HG02870 (cell line): ENCODE data around the gene TRIM37.
"Not testable (repeated sequence)": the region's sequence is repeated elsewhere in the genome, so short reads cannot be mapped to it uniquely, and the experiment has no call there.

Experiments
- ATAC-seq: cut with Tn5 transposase; IDR thresholded peaks from one replicate; pipeline ENCODE4 v1.9.1; 2021; ENCODE audit warnings: mild to moderate bottlenecking, moderate library complexity; ENCODE audit not compliant: unreplicated experiment

TRIM37 gene, protein sequence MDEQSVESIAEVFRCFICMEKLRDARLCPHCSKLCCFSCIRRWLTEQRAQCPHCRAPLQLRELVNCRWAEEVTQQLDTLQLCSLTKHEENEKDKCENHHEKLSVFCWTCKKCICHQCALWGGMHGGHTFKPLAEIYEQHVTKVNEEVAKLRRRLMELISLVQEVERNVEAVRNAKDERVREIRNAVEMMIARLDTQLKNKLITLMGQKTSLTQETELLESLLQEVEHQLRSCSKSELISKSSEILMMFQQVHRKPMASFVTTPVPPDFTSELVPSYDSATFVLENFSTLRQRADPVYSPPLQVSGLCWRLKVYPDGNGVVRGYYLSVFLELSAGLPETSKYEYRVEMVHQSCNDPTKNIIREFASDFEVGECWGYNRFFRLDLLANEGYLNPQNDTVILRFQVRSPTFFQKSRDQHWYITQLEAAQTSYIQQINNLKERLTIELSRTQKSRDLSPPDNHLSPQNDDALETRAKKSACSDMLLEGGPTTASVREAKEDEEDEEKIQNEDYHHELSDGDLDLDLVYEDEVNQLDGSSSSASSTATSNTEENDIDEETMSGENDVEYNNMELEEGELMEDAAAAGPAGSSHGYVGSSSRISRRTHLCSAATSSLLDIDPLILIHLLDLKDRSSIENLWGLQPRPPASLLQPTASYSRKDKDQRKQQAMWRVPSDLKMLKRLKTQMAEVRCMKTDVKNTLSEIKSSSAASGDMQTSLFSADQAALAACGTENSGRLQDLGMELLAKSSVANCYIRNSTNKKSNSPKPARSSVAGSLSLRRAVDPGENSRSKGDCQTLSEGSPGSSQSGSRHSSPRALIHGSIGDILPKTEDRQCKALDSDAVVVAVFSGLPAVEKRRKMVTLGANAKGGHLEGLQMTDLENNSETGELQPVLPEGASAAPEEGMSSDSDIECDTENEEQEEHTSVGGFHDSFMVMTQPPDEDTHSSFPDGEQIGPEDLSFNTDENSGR

DNA sequence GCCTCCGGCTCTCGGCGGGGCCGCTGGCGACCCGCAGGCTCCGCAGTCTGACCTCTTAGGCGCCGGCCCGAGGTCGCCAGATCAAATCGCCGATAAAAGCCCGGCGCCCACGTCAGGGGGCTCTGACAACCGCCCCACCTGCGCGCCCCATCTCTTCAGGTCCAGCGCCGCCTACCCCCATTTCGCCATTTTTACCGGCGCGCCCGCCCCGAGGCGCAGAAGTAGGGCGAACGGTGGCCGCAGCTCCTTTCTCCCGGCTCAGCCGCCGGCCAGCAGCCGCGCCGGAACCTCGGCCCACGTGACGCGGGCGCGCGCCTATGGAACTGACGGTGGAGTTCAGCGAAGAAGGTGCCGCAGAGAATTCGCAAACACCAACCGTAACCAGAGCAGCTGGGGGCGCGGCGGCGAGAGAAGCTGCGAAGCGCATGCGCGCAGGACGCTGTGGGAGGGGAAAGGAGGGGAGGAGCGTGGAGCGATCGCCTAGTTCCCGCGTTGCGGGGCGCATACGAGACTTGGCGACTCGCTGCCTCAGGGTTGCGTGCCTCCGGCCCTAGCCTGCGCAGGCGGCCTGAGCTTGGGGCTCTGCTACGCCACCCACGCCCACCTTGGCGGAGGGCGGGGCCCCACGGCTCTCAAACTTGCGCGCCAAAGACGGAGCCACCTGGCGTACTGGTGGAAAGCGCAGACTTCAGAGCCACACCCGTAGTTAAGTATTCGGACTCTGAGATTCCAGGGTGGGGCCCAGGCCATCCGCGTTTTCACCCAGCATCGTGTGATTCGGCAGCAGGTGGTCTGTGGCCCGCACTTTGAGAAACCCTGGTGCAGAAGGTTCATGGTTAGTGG lies at the start of gene TRIM37:
TRIM37 (minus strand) TSS at position 418 of the 843 bp plus-strand sequence. CDS start 419 bp downstream, outside the sequence.
- ATAC-seq: peak; percentile 93

DNA sequence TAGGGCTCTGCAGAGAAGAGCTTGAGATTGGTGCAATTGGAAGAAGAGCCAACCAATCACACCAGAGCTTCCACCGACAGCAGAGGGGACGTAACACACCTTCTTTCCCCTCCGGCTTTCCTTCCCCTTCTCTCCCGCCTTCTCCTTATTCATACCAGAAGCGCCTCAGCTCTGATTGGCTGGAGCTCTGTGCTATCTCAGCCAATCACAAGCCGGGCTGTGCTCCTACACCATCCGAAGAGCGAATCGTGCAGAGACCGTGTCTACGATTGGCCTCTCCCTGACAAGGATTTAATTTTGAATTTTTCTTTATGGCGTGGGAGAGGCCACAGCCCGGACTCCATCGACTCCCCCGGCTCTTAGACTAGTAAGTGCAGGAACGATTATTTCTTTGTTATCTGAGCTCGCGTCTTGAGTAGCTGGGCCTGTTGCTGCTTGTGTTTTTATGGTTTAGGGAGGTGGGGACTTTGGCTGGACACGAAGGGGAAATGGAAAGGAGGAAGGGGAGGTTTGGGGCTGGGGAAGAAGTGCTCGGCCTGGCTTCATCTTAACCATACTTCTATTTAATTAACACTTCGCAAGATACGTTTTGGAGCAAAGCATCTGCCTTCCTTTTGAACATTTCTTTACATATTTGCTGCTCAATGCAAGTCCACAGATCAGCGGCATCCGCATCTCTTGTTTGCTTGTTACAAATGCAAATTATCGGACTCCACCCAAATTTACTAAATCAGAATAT lies 48.9 kb upstream of the TRIM37 start, which contains the start of gene PRR11:
PRR11 (plus strand) TSS at position 308 of the 739 bp plus-strand sequence. CDS start 14,007 bp downstream, outside the sequence.
- peak; percentile 83 for ATAC-seq

DNA sequence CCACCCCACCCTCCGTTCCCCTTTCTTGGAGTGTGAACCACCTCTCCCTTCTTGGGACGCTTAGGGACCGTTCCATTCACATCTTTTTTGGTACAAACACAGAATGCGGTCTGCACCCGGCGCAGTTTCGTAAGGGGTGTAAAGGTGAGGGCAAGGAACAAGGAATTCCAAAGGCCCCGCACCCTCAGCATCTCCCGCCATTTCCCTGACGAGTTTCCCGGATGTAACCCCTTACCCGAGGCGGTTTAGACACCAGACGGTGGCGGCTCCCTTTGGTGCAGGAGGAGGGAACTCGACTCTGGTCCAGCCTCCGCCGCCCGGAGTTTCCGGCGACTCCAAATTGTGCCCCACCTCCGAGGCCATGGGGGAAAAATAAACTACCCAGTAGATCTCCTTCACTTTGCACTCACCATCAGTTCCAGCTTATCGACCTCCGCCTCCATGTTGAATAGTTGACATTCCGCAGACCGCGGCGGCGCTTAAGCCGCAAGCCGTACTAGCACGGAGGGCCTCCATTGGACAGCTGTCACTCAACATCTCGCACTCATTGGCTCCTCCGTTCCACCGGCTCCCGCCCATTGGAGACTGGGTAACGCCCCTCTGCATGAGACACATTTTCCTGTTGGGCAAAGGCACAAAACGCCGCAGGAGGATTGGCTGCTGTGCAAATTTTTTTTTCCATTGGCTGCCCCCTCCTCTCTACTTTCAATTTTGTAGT lies 48.2 kb upstream of the TRIM37 start, which contains the start of gene SKA2:
SKA2 (minus strand) TSS at position 466 of the 718 bp plus-strand sequence; CDS start at position 443, 23 bp downstream.
- ATAC-seq: peak; percentile 81

DNA sequence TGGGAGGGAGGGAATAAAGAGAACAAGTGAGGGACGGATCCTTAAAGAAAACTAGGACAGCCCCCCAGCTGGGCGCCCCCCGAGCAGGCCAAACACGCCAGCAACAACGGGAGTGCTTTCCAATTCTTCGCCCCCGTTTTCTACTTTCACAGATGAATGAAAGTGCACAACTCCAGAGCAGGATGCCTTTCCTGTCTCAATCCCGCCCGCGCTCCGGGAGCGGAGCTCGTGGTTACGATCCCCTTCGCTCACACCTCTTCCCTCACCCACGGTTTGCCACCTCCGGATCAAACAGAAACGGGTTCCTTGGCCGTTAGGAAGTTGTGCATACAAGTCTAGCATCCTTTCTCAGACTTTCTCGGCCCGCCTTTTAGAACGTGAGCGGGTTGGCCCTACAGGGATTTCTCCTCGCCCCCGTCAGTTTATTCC lies 47.6 kb upstream of the TRIM37 start:
- ATAC-seq: no peak

DNA sequence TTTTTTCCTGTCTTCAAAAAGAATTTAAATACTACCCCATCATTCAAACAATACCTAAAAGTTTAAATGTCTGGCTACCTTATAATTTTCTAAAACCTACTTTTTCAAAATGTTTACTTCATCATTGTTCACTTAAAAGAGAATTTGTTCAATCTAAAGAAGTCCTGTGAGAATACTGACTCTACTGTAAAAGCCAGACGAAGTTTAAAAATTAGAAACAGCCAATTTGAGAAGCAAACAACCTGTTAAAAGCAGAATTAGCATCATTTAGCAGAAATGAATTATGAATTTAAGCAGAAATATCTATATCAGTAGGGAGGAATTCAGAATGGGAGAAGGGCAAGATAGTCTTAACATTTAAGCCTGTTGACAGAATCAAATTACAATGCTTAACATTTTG lies 46.2 kb upstream of the TRIM37 start:
- ATAC-seq: no peak

DNA sequence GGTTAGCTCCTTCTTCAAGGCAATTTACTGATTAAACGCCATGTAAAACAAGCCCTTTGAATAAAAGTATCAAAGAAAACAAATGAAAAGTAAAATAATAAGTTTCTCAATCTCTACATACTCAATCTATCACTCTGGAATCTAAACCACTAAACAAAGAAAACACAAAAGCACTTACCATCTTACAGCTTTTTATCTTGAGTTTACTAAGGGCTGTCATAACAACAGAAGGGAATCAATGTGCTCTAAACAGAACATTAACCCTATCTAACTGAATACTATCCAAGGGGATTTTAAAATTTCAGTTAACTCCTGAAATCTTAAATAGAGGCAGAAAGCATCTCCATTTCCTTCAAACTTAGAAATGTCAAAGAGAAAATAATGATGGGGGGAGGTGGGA lies 44.9 kb upstream of the TRIM37 start:
- no peak for ATAC-seq

DNA sequence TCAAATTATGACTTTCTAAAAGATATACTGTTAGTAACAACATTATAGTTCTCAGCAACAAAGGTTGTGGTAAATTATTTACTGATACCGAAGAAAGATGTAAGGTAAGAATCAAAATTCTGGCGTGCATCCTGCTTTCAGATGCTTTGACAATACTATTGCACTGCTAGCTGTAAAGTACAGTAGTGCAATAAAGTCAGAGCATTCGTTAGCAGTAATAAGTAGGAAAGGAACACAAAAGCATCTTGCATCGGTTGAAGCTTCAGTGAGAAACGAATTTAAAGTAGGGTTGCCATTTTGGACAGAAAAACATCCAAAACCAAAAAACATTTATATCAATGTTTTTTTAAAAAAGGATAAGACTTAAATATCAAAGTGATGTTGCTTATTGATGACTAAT lies 44.3 kb upstream of the TRIM37 start:
- no peak for ATAC-seq

DNA sequence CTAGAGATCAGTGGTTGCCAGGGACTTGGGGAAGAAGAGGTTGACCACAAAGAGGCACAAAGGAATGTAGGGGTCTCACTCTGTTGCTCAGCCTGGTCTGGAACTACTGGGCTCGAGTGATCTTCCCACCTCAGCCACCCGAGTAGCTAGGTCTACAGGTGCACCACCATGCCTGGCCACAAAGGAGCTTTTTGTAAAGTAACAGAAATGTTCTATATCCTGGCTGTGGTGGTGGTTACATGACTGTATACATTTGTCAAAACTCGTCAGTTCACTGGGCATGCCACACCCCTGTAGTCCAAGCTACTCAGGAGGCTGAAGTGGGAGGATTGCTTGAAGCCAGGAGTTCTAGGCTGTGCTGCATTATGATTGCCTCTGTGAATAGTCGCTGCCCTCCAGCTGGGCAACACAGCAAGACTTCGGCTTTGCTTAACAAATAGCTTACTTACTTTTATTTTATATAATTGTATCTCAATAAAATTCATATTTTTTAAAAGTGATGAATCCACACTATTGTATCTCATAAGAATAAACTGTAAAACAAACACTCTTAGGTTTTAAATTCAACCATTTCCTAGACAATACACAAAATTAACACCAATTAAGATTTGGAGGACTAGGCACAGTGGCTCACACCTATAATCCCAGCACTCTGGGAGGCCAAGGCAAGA lies 43.3 kb upstream of the TRIM37 start:
- no peak for ATAC-seq

DNA sequence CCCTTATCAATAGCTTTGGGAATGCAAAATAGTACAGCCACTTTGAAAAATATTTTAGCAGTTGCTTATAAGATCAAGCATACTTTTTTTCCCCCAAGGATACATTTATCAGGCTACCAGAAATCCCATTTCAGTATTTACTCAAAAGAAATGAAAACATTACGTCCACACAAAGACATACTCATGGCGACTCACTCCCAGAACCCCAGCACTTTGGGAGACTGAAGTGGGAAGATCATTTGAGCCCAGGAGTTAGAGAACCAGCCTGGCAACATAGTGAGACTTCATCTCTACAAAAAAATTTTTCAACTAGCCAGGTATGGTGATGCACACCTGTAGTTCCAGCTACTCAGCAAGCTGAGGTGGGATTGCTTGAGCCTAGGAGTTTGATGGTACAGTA lies 42.4 kb upstream of the TRIM37 start:
- ATAC-seq: no peak

DNA sequence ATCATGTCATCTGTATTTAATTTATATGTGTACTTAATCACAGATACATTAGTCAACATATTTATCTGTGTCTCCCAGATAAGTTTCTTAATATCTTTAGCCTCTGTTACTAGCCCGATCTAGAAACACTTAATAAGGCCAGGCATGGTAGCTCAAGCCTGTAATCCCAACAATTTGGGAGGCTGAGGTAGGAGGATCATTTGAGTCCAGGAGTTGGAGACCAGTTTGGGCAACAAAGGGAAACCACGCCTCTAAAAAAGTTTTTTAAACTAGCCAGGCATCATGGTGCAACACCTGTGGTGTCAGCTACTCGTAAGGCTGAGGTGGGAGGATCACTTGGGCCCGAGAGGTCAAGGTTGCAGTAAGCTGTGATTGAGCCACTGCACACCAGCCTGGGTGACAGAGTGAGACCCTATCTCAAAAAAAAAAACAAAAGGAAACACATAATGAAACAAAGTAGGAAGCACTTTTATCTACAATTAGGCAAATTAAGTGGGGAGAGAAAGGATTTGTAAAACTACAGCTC lies 39.0 kb upstream of the TRIM37 start:
- no peak for ATAC-seq

DNA sequence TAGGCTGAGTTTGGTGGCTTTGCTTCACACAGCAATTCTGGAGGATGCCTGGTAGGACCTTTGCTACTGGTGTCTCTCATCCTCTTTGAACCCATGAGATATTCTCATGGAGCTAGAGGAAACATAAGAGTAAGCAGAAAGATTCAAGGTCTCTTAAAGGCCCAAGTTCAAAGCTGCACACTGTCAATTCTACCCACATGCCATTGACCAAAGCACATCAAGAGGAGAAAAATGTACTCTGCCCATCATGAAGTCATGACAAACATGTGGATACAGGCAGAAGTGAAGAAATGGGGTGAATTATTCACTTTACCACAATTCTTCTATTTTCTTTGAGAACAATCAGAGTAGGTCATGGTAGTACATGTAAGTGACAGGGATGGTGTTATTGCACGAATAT lies 35.2 kb upstream of the TRIM37 start:
- no peak for ATAC-seq

DNA sequence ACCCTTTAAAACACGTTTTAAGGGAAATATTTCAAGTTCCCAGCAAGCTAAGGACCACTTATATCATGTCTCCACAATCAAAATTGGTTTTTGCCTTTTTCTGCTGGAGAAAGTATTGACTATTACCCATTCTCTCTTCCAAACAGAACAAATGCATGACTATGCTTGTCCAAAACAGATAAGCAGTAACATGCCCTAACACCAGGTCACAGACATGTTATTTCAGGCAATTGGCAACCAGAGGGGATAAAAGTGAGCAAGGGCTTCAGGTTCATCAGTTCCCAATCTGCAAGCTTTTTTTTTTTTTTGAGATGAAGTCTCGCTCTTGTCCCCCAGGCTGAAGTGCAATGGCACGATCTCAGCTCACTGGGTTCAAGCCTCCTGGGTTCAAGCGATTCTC lies 33.3 kb upstream of the TRIM37 start:
- ATAC-seq: no peak

DNA sequence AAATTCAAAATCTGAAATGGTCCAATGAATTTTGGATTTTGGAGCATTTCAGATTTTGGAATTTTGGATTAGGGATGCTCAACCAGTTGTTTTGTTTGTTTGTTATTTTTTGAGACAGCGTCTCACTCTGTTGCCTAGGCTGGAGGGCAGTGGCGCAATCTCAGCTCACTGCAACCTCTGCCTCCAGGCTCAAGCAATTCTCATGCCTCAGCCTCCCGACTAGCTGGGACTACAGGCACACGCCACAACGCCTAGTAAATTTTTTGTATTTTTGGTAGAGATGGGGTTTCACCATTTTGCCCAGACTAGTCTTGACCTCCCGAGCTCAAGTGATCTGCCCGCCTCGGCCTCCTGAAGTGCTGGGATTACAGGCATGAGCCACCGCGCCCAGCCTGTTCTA lies 31.7 kb upstream of the TRIM37 start:
- ATAC-seq: not testable (repeated sequence)

DNA sequence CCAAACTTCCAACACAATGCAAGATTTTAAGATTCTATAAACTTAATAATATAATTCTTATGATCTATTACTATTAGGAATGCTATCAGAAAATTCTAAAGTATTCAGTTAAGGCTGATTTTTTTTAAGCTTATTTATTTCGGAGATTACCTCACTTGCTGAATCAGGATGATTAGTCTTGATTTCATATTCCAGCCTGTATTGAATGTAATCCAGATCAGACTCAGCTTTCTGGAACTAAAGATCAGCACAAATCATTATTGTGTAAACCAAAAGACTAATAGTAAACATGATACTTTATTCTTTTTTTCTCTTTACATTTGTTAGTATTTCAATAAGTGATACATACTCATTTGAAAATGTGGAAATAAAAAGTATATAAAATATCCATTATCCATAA lies 24.5 kb upstream of the TRIM37 start:
- ATAC-seq: no peak

DNA sequence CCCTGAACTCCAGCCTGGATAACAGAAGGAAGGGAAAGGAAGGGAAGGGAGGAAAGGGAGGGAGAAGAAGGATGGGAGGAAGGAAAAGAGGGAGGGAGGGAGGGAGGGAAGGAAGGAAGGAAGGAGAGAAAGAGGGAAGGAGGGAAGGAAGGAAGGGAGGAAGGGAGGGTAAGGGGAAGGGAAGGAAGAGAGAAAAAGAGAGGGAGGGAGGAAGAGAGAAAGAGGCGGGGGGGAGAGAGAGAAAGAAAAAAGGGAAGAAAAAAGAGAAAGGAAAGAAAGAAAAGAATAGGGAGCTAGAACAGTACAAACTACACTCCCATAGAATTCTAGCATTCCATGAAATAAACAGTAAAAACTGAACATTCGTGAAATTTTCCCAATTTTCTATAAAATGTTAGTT lies 23.1 kb upstream of the TRIM37 start:
- ATAC-seq: no peak

DNA sequence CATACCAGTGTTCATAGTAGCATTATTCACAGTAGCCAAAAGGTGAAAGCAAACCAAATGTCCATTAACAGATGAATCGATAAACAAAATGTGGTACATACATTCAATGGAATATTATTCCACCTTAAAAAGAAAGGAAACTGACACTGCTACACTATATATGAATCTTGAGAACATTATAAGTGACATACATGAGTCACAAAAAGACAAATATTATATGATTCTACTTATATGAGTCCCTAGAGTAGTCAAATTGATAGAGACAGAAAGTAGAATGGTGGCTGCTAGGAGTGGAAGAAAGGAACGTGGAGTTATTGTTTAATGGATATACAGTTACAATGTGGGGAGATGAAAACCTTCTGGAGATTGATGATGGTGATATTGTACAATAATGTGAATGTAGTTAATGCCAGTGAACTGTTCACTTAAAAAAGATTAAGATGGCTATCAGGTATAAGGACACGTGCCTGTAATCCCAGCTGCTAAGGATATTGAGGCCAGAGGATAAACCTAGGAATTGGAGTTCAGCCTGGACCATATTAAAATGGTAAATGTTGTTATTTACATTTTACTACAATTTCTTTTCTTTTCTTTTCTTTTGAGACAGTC lies 20.2 kb upstream of the TRIM37 start:
- no peak for ATAC-seq

DNA sequence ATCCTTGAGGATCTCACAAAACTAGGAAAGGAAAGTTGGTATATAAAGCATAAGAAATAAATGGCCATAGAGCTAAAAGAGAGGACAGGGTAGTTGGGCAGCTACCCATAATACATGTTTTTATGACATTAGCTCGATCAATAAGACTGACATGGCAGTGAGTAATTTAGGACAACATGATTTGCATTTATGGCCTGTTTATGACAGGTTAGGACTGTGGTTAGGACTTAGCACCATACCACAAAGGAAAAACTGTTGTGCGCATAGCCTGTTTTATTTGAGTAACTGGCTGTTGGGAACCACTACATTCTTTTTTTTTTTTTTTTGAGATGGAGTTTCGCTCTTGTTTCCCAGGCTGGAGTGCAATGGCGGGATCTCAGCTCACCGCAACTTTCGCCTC lies 18.0 kb upstream of the TRIM37 start:
- ATAC-seq: no peak

DNA sequence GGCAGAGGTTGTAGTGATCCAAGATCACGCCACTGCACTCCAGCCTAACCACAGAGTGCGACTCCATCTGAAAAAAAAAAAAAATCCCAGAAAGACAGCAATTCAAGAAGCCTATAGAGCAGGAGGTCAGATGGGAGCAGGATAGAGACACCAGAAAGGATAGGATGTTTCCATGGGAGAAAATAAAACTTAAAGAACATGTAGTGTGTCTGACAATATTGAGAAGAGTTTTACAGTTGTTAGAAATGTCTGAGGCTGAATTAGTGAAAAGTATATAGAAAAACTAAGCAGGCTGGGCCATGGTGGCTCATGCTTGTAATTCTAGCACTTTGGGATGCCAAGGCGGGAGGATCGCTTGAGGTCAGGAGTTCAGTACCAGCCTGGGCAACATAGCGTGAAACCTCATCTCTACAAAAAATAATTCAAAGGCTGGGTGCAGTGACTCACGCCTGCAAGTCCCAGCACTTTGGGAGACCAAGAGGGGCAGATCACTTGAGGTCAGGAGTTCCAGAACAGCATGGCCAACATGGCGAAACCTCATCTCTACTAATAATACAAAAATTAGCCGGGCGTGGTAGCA lies 15.3 kb upstream of the TRIM37 start:
- no peak for ATAC-seq
